Ureter (tissue), 1 donor: ENCODE data around the gene TRPC1. TPM values are rescaled to one million over a fixed set of nuclear protein-coding genes. Genes with fewer than 3 reads are reported as not detected.

ENCODE experiments used
- DNase-seq: peaks from one replicate; pipeline ENCODE4 v3.0.0-alpha.2; 2020; ENCODE audit warnings: low spot score
- total RNA-seq: library from RNA; stranded (reverse); gene quantifications from one replicate; pipeline ENCODE4 v1.2.4, GENCODE V29; 2023
- donor health status: DM: yes; HTN: yes; CAD: no.

Gene TRPC1
- total RNA-seq, 1 donor from 2014 or later = 22.5 TPM

DNA sequence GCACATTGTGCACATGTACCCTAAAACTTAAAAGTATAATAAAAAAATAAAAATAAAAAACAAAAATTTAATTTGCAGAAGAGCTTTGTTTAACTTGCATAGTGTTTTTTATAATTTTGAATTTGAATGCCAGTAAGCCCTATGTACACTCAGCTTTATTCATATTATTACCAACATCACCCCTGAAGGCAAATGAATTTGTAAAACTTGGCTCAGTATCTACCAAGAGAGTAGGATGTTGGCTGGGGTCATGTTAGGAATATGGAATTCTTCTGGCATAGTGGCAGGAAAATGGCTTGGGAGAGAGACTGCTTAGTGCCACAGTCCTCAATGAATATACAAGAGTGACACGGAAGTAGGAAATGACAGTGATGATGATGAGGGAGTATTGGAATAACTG lies 30.7 kb downstream of the TRPC1 start:
- no peak for DNase-seq

DNA sequence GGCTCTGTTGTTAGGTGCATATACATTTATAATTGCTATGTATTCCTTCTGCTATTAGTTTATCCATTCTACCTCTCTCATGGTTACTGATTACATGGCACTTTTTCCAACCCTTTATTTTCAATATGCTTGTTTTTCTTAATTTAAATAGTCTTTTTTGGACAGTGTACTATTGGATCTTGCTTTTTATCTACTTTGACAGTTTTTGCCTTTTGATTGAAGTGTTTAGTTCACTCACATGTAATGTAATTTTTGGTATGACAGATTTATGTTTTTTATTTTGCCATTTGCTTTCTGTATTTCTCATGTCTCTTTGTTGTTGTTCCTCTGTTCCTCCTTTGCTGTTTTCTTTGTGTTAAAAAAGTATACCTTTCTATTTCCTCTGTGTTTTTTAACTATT lies 44.5 kb downstream of the TRPC1 start:
- no peak for DNase-seq

DNA sequence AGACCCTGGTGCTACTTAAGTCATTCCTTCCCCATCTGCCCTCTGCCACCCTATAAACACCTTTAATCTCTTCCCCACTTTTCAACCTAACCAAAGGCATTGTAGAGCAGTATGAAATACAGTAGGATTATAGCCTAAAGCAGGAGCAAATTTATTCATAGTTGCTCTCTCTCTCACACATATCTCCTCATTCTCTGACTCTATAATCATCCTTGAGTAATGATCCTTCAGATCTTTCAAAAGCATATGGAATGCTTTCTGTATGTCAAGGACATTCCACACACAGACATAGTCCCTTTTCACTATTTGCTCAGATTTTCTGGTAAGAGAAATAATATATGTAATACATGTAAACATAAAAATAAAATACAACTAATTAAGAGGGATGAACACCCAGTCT lies 54.1 kb downstream of the TRPC1 start:
- no peak for DNase-seq

DNA sequence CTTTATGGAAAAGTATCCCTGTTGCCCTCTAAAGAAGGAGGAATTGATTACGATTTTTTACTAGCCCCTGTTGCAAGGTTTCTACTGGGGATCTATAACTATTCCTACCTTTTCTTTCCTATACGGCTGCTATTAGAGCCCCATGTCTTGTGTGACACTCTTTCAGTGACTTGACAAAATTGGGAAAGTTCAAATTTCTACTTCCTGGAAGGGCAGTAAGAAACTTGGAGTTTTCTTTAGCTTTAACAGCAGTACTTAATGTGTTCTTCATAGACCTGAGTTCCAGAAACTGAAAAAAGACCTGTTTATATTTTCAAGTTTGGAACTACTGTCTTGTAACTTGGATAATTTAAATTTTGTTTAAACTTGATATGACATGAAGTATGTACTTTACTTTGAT lies 54.7 kb downstream of the TRPC1 start:
- DNase-seq = no peak

DNA sequence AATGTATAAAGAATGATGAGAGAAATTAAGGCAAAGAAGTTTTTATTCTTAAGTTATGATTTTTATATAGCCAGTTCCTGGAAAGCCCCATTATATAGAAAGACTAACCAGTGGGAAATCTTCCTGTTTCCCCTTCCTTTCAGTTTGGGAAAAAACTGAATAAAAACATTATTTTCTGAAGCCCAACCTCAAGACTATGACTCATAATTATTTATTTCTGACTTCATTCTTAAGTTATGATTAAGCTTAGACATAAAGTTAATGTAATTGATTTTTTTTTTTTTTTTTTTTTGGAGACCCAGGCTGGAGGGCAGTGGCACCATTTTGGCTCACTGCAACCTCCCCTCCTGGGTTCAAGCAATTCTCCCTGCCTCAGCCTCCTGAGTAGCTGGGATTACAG lies 55.8 kb downstream of the TRPC1 start:
- no peak for DNase-seq

DNA sequence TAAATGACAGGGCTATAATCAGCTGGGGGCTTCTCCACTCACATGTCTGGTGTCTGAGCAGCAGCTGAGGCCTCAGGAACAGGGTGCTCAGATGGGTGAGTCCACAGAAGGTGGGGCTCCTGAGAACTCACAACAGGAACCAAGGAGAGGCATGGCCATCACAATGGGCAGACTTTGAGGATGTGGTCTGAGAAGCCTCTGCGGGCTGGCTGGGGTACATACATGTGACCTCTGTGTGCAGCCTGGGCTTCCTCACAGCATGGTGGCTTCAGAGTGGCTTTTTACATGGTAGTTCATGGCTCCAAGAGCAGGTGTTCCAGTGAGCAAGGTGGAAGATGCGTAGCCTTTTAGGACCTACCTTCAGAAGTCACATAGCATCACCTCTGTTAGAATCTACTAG lies 58.8 kb downstream of the TRPC1 start:
- no peak for DNase-seq

DNA sequence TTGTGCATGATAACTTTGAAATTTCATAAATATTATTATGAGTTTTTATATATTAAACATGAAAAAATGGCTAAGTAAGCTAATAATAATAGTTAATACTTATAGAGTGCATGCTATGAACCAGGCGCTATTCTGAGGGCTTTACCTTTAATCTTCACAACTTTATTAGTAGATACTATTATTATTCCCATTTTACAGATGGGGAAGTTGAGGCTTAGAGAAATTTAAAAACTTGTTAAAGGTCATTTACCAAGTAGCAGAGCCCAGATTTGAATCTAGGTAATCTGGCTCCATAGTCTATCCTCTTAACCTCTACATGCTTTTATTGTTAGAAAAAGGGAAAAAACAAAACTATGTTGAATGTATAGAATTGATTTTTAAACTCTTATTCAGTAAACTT lies 60.4 kb downstream of the TRPC1 start:
- no peak for DNase-seq

DNA sequence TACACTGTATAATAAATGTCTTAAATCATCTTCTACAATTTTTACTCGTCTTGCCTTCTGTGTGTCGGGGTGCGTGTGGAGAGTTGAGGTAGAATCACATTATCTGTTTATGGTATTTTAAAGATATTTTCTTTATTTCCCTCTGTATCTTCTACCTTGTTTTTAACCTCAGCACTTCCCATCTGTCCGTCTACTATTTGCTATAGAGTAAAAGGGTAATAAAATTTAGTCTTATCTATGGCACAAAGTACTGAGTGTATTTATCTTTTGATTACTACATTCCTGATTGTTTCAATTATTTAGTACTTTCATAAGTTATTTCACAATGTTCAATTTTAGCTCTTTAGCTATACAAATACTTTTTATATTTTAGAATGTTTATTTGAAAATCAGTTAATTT lies 62.2 kb downstream of the TRPC1 start:
- DNase-seq = no peak

DNA sequence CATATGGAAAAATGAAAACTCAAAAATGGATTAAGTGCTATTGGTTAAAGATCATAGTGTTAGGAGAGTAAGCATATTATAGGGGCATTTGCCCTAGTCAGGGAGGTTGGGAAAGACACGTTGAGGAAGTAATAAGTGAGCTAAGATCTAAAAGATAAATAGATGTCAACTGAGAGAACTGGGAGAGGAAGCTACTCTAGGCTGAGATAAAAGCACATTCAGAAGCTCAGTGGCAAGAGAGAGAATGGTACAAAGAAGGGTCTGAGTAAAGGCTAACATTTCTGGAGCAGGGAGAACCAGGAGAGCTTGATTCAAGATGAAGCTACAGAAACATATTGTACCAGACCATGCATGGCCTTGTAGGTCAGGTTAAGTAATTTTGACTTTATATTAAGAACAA lies 63.9 kb downstream of the TRPC1 start:
- no peak for DNase-seq

DNA sequence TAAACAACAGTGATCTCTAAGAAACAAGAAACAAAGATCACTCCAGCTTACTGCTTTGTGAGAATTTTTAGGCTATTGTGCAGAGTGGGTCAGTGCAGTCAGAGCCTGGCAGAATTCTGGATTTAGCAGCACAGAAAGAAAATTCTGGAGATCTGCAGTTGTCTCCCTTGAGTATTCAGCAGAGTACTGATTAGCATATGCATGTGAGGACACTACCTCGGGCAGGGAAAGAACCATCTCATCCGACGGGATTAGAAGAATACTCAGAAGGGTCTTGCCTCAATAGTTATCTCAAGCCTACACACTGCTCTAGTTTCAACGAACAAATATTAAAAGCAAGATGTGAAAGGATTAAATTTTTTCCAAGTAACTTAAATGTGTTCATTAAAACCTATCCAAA lies 70.7 kb downstream of the TRPC1 start:
- DNase-seq = no peak

DNA sequence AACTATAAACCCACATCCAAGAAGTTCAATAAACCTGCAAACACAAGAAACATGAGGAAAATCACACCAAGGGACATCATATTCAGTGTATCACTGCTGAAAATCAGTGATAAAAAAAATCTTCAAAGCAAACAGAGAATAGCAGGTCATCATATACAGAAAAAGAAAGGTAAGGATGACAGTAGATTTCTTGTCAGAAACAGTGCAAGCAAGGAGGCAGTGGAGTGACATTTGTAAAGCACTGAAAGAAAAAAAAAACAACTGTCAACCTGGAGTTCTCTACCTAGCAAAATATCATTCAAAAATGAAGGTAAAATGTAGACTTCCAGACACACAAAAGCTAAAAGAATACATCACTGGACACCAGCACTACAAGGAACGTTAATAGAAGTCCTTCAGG lies 71.5 kb downstream of the TRPC1 start:
- DNase-seq = no peak

DNA sequence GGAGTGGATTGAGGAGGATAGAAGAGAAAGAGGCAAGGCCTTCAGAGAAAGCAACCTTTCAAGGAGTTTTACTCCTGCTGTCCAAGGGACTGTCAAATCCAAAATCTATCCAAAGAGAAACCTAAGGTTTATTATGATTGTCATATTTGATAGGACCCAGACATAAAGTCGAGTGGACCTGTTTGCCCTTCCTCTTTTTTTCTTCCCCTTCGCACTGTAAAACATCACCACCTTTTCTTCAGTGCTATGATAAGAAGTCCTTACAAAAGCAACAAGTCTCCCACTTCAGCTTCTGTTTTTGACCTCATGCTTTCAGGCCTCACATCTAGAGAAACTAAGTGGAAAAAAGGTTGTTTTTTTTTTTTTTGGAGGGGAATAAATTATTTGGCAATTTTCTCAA lies 73.0 kb downstream of the TRPC1 start:
- DNase-seq = no peak

DNA sequence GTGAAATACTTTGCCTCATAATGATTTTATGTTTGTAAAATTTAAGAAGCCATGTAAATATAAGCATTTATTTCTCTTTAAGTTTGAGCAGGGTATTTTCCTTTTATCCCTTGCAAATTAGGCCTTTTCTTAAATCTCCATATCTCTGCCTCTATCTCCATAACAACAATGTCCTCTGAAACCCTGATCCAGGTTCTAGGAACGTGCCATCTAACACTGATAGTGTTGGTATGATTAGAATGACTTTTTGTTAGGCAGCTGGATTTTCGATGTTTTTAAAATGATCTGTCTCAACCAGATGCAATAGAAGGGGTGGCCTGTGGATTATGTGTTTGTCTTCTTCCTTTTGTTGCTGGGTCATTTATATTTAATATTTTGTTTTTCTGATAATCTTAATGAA lies 77.9 kb downstream of the TRPC1 start:
- no peak for DNase-seq

DNA sequence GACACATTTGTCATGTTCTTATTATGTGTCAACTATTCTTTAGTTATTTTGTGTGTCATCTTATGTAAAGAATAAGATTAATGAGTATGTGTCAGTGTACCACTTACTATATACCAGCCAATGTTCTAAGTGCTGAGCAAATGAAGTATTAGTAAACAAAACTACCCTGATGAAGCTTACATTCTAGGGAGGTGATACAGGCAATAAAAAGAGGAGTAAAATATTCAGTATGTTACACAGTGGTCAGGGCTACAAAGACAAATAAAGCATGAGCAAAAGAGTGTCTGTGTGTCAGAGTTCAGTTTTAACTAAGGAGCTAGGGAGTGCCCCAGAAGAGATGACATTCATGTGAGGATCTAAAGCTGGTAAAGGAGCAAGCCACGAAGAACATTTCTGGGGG lies 79.1 kb downstream of the TRPC1 start:
- DNase-seq = no peak

DNA sequence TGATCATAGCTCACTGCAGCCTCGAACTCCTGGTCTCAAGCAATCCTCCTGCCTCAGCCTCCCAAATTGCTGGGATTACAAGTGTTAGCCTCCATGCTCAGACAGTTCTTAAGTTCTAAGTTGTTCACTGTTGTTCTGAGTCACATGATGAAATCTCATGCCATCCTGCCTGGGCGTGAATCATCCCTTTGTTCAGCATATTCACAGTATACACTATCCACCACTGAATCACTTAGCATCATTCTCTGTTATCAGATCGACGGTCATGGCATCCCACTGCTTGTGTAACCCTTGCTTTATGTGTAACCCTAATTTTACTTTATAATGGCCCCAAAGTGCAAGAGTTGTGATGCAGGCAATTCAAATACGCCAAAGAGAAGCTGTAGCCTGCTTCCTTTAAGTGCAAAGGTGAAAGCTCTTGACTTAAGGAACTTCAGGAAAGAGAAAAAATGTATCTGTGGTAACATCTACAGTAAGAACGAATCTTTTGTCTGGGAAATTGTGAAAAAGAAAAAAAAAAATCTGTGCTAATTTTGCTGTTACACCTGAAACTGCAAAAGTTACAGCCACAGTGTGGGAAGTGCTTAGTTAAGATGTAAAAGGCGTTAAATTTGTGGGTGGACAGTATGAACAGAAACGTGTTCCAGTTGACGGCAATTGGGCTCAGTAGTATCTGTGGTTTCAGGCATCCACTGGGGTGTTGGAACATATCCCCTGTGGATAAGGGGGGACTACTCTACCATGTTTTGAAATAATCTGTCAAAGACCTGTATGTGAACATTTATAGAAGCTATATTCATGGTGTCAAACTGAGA lies 84.5 kb downstream of the TRPC1 start:
- DNase-seq = no peak

DNA sequence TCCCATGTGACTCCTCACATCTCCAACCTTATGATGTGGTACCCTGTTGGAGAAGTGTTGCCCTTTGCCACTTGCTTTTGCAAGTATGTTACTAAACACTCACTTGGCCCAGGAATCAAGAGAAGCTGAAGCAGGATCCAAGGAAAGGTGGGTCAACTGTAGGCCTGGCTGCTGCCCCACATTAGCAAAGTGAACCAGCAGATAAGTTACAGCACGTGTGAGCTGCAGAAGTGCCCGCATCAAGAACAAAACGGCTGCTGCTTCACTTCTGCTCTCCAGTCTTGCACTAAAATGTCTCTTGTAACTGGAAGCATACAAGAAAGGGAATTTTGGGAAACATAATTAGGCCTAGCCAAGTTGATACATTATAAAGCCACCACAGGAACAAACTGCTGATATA lies 85.4 kb downstream of the TRPC1 start:
- no peak for DNase-seq

DNA sequence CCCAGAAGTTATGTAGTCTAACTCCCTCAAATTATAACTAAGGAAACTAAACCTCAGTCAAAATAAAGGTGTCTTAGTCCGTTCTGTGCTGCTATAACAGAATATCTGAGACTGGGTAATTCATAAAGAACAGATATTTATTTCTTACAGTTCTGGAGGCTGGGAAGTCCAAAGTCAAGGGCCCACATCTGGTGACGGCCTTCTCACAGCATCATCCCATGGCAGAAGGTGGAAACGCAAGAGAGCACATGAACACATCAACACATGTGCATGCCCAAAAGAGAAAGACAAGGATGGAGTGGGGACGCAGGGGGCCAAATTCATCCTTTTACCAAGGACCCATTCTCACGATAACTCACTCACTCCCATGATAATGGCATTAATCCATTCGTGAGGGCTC lies 92.0 kb downstream of the TRPC1 start:
- DNase-seq = no peak

DNA sequence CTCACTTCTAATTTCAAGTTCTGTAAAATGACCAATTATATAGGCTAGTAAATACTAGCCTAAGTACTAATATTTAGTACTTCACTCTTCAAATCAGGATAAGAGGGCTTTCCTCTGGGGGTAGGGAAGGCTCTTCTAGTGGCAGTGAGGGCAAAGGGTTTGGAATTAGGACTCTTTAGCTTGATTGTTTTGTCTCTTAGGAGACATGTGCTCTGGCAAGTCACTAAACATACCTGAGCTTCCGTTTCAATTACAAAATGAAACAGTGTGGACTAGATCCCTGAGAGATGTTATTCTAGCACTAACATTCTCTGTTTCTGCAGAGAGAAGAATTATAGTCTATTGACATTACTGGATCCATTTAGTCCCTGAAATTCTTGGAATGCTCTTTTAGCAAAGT lies 93.5 kb downstream of the TRPC1 start:
- DNase-seq = no peak

DNA sequence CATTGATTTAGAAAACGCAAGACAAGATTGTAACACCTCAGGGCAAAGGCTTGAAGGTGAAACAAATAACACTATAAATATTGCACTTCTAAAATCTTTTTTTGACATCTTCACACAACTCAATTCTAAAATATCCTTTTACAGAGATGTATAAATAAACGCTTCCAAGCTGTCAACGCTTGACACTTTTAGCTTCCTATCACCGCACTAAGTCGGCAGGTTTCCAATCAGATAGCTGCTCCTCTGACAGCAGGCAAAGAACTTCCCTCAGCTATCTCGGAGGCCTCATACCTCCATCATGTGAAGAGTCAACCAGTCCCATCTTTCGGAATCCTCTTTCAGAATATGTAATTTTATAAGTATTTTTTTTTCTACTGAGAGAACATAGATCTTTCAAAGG lies 94.1 kb downstream of the TRPC1 start:
- no peak for DNase-seq

DNA sequence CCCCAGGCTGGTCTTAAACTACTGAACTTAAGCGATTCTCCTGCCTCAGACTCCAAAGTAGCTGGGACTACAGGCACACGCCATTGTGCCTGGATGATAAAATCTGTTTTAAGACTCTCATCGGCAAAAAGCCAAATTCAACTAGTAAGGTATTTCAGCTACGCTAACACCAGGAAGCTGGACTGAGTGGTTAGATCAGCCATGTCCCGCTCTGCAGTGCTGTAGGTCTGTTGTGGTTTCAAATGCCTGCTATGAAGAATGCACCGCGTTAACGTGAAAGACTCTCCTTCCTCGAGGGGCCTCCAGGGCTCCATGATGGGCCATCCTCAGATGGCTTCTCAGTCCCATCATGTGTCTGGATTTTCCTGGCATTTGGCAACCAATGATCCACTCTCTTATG lies 94.8 kb downstream of the TRPC1 start:
- no peak for DNase-seq

DNA sequence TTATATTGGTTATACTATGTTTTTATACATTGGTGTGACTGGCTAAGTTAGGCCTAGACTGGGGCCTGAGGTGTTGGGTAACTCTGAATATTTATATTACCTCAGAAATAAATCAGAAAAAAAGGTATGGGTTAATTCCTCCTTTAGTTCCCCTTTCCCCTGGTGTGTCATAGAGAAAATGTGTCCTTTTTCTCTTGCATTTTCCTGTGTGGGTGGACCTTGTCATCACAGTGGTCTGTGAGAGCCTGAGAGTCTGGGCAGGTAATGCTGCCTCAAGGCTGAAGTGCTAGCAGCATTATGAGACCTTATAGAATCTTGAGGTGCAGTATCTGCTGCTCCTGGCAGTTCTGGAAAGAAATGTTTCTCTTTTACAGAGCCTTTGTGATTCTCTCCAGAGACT lies 95.3 kb downstream of the TRPC1 start:
- DNase-seq = no peak

DNA sequence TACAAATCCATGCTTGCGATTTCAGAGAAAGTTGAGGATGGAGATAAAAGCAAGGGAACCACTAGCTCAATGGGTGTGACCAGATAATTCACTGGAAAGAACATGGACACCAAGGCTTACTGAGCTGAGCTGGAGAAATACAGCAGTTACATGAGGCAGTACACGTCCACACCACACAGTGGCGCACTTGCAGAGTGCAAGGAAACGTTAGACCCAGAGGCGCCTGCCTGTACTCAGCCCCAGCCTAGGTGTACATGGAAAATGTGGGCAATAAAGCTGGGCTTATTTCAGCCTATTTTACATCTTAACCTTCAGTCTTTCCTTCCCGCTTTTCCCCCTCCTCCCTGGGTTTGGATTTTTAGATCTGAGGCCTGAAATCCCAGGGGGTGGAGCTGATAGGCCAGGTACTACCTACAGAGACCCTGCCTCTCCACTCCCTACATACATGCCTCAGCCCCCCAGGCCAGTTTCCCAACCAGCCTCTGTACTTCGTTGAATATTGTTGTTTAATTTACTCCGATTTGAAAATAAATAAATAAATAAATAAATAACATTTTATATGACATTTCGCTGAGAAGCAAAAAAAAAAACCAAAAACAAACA lies 105.0 kb downstream of the TRPC1 start:
- peak; percentile 86 for DNase-seq

DNA sequence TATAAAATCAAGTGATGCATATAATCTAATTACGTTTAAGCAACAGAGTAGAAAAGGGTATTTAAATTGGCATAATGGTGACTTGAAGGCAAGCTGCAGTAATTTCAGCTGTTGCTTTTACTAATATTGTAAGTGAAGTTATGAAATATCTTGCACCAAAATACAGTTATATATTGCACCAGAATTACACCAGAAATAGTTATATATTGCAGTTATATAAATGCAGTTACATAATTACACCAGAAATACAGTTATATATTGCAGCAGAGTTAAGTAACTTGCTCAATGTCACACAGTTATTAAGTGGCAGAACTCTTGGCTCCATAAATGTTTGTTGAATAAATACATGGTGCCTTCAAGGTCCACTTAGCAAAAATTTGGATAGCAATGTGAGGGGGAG lies 113.7 kb downstream of the TRPC1 start:
- no peak for DNase-seq

DNA sequence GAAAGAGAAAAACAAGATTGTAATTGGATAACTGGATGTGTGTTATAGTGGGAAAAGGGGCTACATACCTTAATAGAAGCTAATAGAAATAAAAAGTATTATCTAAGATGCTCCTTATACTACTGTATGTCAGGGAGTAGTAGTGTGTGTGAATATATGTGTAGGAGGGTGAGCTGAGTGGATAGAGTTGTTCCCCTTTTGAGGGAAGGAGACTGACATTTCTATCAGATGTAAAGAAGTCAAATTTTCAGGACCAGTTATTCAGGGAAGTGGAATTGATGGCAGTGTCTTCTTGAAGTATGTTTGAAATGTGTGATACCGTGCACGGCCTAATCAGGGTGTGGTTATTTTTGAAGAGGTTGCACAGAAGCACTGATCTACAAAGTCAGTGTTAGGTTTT lies 116.0 kb downstream of the TRPC1 start:
- no peak for DNase-seq
